NOMO-1 treated with dmso at 0.1 percent for 144 hours (cell line): Measurements from ENCODE around the gene LBP.
"Not testable (repeated sequence)": the region's sequence is repeated elsewhere in the genome, so short reads cannot be mapped to it uniquely, and the experiment has no call there.

Source experiments
- DNase-seq: peaks from one replicate; lab custom pipeline; 2025; ENCODE audit not compliant: unreplicated experiment; lab: John Stamatoyannopoulos, UW

Gene LBP

DNA sequence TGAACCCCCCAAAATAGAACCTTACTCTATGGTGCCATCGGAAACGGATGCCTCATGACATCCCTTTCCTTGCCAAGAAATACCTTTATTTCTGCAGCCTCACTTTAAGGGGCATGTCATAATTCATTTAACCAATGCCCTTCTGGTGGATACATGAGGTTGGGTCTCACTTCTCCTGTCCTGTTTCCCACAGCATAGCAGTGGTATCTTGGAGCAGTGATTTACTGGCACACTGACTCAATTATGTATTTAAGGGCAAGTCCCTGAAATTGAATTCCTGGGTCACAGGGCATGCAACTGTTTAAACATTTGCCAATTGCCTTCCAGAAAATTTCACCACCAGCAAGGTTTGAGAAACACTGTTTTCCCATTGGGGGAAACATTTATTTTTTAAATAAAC lies 639 bp upstream of the LBP start:
- no peak for DNase-seq

DNA sequence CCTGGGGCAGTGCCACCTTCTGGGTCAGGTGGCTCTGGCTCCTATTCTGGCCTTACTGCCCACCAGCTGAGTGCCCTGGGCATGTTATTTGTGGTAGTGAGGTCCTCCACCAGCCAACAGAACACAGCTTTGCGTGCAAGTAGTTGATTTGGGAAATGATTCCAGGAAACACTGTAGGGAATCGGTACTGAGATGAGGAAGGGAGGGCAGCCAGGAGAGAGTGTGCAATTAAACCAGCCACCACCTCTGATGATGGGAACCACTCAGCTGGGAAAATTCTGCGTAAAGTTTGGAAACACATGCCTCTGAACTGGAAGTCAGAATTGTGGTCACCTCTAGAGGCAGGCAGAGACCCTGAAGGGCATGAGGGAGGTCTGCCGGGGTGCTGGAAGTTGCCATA lies 459 bp downstream of the LBP start:
- DNase-seq: no peak

DNA sequence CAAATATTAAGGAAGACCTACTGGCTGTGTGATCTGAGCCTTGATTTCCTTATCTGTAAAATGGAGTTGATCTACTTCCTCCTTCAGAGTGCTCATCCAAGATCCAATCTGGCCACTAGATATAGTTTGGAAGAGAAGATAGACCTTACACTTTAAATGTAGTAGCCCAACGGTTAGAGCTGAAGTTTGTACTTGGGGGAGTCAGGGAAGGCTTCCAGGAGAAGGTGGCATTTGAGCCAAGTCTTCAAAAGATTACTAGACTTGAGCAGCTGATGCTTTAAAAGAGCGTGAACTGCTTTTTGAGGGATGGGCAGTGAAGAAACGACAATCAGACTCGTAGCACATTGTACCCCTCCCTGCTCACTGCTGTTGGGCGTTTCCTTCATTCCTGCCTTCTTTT lies 3.6 kb downstream of the LBP start:
- no peak for DNase-seq

GRCh38 chr20:38350879-38351775 lies 4.8 kb downstream of the LBP start:
- DNase-seq: no peak

GRCh38 chr20:38353316-38353715 lies 7.0 kb downstream of the LBP start:
- no peak for DNase-seq

DNA sequence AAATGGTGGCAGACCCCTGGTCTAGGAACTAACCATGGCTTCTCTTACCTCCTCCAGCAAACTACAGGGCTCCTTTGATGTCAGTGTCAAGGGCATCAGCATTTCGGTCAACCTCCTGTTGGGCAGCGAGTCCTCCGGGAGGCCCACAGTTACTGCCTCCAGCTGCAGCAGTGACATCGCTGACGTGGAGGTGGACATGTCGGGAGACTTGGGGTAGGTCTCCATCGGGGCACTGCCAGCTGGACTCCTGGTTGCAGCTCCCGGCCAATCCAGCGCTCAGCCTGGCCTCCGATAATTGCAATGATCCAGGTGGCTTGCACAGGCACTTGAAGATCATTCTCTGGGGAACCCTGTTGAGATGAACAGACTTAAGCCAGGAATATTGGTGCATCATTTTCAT lies 7.9 kb downstream of the LBP start:
- DNase-seq: no peak

DNA sequence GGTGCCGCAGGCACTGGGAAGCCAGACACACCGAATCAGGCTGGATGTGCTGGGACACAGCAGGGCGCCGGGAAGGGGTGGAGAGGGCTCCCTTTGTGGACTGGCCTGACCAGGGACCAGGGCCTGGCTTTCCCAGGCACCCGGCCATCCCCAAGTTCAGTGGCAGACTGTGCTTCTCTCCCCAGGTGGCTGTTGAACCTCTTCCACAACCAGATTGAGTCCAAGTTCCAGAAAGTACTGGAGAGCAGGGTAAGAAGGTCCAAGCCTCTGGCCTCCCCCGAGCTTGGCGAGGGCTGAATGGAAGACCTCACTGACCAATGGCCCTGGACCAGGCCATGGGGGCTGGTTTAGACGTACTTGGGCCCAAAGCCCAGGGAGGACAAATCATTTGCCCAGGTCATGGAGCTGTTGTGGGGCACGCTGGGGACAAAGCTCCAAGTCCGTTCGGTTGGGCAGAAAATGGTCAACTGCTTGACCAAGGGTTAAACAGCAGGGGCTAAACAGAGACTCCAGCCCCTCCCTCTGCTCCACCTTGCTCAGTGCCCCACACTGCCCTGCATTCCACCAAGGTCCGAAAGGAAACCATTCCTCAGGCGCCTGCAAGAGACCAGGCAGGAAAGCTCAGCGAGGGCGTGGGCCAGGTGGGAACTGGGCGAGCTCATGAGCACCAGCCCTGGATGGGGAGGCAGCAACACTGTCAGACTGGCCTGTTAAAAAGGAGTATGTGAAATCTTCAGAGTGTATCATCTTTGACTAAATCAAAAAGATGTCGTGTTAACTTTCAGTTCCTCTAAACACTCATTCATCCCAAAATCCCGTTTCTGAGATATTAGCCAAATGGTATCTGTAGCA lies 9.1 kb downstream of the LBP start:
- DNase-seq: no peak

DNA sequence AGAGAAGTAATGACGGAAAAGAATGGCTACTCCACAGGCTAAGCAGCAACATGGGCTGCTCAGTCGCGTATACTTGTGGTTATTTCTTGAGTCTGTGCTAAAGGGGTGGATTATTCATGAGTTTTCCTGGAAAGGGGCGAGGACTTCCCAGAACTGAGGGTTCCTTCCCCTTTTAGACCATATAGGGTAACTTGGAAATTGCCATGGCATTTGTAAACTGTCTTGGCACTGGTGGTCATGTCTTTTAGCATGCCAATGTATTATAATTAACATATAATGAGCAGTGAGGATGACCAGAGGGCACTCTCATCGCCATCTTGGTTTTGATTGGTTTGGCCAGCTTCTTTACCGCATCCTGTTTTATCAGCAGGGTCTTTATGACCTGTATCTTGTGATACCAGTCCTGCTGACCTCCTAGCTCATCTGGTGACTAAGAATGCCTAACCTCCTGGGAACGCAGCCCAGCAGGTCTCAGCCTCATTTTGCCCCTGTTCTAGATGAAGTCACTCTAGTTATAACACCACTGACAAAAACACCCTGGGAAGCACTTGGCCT lies 11.4 kb downstream of the LBP start:
- no peak for DNase-seq

GRCh38 chr20:38358556-38358955 lies 12.3 kb downstream of the LBP start:
- no peak for DNase-seq

GRCh38 chr20:38363004-38363747 lies 16.9 kb downstream of the LBP start:
- DNase-seq: no peak

- peak; percentile 22 for DNase-seq
Measured at GRCh38 chr20:38369389-38369788, 23.1 kb downstream of the LBP start.

GRCh38 chr20:38372806-38373205 lies 26.5 kb downstream of the LBP start:
- no peak for DNase-seq

- no peak for DNase-seq
Measured at GRCh38 chr20:38373231-38373867, 27.1 kb downstream of the LBP start.

DNA sequence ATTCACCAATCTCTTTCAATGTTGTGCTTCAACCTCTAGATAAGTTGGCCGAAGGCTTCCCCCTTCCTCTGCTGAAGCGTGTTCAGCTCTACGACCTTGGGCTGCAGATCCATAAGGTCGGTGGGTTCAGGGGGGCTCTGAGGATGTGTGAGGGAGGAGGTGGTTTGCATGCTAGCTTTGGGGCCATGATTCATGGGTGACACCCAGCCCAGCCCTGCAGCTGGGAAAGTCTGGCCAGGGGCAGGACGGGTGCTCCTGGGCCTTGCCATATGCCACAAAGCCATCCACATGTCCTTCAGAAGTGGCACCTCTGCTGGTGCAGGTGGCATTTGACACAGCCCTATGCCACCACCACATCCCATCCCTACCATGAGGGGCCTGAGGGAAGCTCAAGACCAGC lies 27.6 kb downstream of the LBP start:
- DNase-seq: no peak

DNA sequence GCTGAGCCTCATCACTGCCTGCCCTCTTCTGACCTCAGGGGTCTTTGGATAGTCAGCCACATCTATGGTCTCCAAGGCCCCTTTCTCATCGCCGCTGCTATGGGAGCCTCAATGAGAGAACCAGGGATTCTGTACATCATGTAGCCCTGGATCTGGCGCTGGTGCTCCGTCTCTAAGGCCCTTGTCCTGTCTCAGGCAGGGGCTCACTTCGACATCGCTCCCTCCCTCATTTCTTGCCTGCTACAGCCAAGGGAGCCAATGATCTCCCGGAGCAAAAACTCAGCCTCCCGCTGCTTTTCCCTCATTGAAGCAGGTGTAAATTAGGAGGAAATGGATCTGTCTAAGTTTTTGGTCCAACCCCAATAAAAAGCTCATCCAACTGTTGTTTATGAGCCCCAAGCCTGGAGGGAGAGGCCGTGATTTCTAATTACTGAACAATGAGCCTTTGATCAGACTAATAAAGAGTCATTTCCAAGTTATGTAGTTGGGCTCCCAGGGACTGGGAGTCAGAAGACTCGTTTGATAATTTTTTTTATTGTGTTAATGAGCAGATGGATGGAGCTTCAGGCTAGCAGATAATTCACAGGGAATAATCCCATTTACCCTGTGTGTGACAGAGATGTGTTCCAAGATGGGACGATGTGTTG lies 30.9 kb downstream of the LBP start:
- DNase-seq: no peak

GRCh38 chr20:38377838-38378237 lies 31.6 kb downstream of the LBP start:
- DNase-seq: not testable (repeated sequence)

DNA sequence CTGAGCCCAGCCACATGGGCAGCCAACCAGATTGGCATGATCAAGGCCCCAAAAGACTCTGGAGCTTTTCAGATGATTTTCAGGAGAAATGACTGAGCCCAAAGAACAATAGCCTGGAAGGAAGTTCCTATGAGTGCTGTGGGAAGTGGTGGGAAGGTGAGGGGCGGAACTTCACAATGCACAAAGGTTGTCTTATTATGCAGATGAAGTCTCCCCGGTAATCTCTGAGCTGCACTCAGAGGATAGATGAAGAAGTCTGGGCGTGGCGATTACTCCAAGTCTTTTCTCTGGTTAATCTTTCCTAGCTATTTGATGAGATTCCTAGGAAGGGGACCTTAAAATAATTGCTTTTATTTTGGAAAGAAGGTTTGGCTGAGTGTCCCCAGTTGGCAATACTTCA lies 36.9 kb downstream of the LBP start:
- no peak for DNase-seq

DNA sequence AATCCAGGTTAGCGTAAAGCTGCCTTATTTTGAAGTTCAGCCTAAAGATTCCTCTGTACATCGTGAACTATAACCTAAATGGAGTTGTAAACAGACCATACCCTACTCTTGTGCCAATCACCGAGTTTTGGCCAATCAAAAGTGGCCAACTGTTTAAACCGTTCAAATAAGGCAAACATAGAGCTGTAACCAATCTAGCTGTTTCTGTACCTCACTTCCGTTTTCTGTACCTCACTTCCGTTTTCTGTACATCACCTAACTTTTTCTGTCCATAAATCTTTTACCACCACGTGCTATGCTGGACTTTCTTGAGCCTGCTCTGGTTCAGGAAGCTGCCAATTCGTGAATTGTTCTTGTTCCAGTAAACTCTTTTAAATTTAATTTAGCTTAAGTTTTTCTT lies 39.7 kb downstream of the LBP start:
- DNase-seq: no peak

- no peak for DNase-seq
Measured at GRCh38 chr20:38386851-38387250, 40.6 kb downstream of the LBP start.

GRCh38 chr20:38387953-38388352 lies 41.7 kb downstream of the LBP start:
- no peak for DNase-seq
